HL-60 (cell line): ENCODE measurements around the gene XRCC5.

Source experiments
- DNase-seq, 2 experiments: peaks; one replicate each; pipeline ENCODE4 v3.0.0-alpha.2; 2010 to 2020; ENCODE audit warnings: low read depth in 1 of 2, low spot score in 1 of 2
- H3K27ac ChIP-seq: fragments of 250-450 bp; sonication (Bioruptor Pico); replicated peaks from 2 replicates; pipeline ENCODE4 v1.5.1; 2020; ENCODE audit warnings: mild to moderate bottlenecking, moderate library complexity
- H3K27me3 ChIP-seq: fragments of 250-450 bp; sonication (Bioruptor Pico); 2 replicates; pipeline ENCODE4 v1.5.1; 2021; ENCODE audit warnings: mild to moderate bottlenecking, moderate library complexity; ENCODE audit not compliant: insufficient read depth, poor library complexity, severe bottlenecking
- H3K4me3 ChIP-seq: replicated peaks from 2 replicates; pipeline ENCODE4 v1.5.1; 2011; ENCODE audit warnings: mild to moderate bottlenecking, control low read depth, low read length; ENCODE audit not compliant: insufficient read depth
- GABPA ChIP-seq: IDR thresholded peaks from 2 replicates; pipeline ENCODE4 v1.6.1; 2012; ENCODE audit warnings: low read depth
- POLR2AphosphoS5 ChIP-seq: IDR thresholded peaks from 2 replicates; pipeline ENCODE4 v1.6.1; 2012; ENCODE audit warnings: low read depth
- SPI1 ChIP-seq: IDR thresholded peaks from 2 replicates; pipeline ENCODE4 v1.6.1; 2012; ENCODE audit warnings: low read depth, mild to moderate bottlenecking, borderline replicate concordance
- TF ChIP-seq, protein P1 (sequence below): IDR thresholded peaks from one replicate; pipeline ENCODE4 v1.5.1; 2011; ENCODE audit warnings: low read length, control low read depth, inconsistent platforms; ENCODE audit not compliant: insufficient read depth
- TF ChIP-seq, protein P2 (sequence below): IDR thresholded peaks from 2 replicates; pipeline ENCODE4 v1.6.1; 2012; ENCODE audit warnings: low read depth; ENCODE audit not compliant: insufficient replicate concordance

The XRCC5 gene

DNA sequence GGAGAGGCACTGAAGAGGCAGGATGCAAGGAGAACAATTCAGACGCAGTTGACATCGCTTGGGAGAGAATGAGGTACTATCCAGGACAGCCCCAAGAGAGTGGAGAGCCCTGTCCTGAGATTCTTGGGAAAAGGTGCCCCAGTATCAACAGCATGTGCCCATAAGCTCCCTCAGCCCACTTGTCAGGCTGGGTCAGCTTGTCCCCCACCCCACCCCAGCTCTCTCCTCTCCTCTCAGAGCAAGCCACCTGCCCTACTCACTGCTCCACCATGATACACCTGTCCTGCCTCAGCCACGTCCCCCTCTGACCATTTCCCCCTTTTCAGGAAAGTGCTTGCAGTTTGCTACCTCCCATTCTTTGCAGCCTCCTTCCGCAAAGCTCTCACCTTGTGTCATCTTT is 111.8 kb downstream of the XRCC5 start:
- DNase-seq: no peak
- H3K4me3 ChIP-seq: no peak overlapping the region
- H3K27ac ChIP-seq: no peak overlapping the region
- TF ChIP-seq, protein P1, sequence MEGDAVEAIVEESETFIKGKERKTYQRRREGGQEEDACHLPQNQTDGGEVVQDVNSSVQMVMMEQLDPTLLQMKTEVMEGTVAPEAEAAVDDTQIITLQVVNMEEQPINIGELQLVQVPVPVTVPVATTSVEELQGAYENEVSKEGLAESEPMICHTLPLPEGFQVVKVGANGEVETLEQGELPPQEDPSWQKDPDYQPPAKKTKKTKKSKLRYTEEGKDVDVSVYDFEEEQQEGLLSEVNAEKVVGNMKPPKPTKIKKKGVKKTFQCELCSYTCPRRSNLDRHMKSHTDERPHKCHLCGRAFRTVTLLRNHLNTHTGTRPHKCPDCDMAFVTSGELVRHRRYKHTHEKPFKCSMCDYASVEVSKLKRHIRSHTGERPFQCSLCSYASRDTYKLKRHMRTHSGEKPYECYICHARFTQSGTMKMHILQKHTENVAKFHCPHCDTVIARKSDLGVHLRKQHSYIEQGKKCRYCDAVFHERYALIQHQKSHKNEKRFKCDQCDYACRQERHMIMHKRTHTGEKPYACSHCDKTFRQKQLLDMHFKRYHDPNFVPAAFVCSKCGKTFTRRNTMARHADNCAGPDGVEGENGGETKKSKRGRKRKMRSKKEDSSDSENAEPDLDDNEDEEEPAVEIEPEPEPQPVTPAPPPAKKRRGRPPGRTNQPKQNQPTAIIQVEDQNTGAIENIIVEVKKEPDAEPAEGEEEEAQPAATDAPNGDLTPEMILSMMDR: no peak
- no peak for TF ChIP-seq SPI1
- TF ChIP-seq, protein P2, sequence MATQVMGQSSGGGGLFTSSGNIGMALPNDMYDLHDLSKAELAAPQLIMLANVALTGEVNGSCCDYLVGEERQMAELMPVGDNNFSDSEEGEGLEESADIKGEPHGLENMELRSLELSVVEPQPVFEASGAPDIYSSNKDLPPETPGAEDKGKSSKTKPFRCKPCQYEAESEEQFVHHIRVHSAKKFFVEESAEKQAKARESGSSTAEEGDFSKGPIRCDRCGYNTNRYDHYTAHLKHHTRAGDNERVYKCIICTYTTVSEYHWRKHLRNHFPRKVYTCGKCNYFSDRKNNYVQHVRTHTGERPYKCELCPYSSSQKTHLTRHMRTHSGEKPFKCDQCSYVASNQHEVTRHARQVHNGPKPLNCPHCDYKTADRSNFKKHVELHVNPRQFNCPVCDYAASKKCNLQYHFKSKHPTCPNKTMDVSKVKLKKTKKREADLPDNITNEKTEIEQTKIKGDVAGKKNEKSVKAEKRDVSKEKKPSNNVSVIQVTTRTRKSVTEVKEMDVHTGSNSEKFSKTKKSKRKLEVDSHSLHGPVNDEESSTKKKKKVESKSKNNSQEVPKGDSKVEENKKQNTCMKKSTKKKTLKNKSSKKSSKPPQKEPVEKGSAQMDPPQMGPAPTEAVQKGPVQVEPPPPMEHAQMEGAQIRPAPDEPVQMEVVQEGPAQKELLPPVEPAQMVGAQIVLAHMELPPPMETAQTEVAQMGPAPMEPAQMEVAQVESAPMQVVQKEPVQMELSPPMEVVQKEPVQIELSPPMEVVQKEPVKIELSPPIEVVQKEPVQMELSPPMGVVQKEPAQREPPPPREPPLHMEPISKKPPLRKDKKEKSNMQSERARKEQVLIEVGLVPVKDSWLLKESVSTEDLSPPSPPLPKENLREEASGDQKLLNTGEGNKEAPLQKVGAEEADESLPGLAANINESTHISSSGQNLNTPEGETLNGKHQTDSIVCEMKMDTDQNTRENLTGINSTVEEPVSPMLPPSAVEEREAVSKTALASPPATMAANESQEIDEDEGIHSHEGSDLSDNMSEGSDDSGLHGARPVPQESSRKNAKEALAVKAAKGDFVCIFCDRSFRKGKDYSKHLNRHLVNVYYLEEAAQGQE: no peak
- no peak for TF ChIP-seq POLR2AphosphoS5
- no peak for TF ChIP-seq GABPA
- H3K27me3 ChIP-seq: no peaks in the 10 kb centered on the region

DNA sequence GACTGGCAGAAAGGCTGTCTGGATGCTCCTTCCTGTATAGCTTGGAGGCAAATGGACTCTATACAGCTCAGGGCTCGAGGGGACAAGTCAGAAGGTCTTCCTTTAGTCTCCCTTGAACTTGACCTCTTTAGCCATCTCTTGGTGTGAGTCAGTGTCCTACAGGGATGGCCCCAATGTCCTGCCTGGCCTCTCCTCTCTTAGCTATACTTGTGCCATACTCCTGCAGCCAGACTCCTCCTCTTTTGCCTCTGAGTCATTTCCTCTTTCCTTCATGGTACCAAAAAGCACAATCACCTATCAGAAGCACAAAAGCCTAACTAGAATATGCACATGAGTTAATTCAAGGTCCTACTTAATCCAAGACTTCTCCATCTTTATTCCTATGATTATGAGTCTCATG is 112.7 kb downstream of the XRCC5 start:
- H3K4me3 ChIP-seq: no peak overlapping the region
- no peak overlapping the region for H3K27ac ChIP-seq
- DNase-seq: no peak
- TF ChIP-seq POLR2AphosphoS5: no peak
- TF ChIP-seq, protein P1: no peak
- 0 out of 2 replicates have a peak, but pooled peaks have one; percentile 7 for TF ChIP-seq SPI1
- no peaks in the 10 kb centered on the region for H3K27me3 ChIP-seq

DNA sequence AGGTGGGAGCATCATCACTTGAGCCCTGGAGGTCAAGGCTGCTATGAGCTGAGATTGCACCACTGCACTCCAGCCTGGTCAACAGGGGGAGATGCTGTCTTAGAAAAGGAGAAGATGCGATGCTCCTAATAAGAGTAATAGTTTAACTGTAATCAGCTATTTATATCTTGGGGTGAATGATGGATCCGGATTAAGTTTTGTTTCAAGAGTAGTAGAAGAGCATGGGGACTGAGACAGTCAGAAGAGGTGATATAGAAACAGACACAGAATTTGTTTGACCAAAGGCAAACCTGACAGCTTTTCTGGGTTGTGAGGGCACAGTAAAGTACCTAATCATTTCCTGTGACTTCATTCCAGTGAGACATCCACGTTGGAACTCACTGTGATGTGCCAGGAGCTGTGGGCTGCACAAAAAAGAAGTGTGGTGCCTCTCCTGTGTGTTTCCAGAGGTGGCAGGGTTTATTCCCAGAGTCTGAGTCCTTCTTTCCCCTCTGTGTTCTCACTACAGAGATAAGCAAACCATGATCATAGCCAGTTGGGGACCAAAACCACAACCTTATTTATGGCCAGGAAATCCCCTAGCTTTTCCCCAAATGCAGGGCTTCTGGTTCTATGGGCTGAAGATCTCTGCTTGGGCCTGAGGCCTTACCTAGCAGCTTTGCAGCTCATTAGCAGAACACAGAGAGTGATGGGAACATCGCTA is 113.7 kb downstream of the XRCC5 start:
- H3K27ac ChIP-seq: no peak overlapping the region
- TF ChIP-seq GABPA: no peak
- no peak for TF ChIP-seq POLR2AphosphoS5
- TF ChIP-seq, protein P2: no peak
- TF ChIP-seq, protein P1: no peak
- no peak for TF ChIP-seq SPI1
- DNase-seq: no peak
- H3K27me3 ChIP-seq: no peaks in the 10 kb centered on the region
- H3K4me3 ChIP-seq: no peak overlapping the region

DNA sequence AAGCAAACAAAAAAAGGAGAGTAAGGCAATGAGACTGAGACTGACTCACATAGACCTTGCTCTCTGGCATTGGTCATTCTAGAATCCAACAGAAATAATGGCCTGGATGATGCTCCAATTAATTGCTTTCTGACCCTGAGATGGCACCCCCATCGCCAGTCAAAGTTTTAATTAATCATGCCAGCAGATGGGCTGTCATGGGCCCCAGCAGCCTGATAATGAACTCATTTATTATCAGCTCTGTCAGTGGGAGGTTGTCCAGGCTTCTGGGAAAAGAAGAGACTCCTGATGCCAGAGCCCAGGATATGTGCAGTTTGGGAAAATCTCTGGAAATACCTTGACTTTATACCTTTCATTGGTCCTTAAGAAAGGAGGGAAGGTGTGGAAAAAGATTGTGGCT is 115.2 kb downstream of the XRCC5 start:
- TF ChIP-seq, protein P1: no peak
- no peak for TF ChIP-seq POLR2AphosphoS5
- TF ChIP-seq, protein P2: no peak
- no peak for TF ChIP-seq SPI1
- TF ChIP-seq GABPA: no peak
- Histone ChIP-seq H3K27me3 (no peaks in the 10 kb centered on the region), H3K27ac (no peak overlapping the region), H3K4me3 (no peak overlapping the region)
- no peak for DNase-seq
